Brain microvascular endothelial cell (primary cell): ENCODE measurements around the gene SMC2.

Experiments used
- DNase-seq: peaks from one replicate; pipeline ENCODE4 v3.0.0-alpha.2; 2020
- H3K27ac ChIP-seq: fragments of 250-450 bp; sonication (Bioruptor Pico); 2 replicates; pipeline ENCODE4 v1.5.1; 2020; ENCODE audit warnings: mild to moderate bottlenecking, moderate library complexity
- H3K27me3 ChIP-seq: fragments of 250-450 bp; sonication (Bioruptor Pico); replicated peaks from 2 replicates; pipeline ENCODE4 v1.5.1; 2020; ENCODE audit warnings: mild to moderate bottlenecking
- H3K36me3 ChIP-seq: fragments of 250-450 bp; sonication (Bioruptor Pico); replicated peaks from 2 replicates; pipeline ENCODE4 v1.5.1; 2020; ENCODE audit warnings: mild to moderate bottlenecking
- H3K4me3 ChIP-seq: 2 replicates; pipeline ENCODE4 v1.5.1; 2011; ENCODE audit warnings: low read depth, mild to moderate bottlenecking, control low read depth, low read length, moderate library complexity
- in situ Hi-C: cut with HindIII; loops from 2 replicates; pipeline ENCODE4 v1.10.0; 2017; ENCODE audit warnings: low sequenced_read_pairs, low pct_ligation_motif_present
- TF ChIP-seq, protein P1 (sequence below): IDR thresholded peaks from 2 replicates; pipeline ENCODE4 v1.5.1; 2011; ENCODE audit warnings: low read depth, mild to moderate bottlenecking, moderate library complexity, low read length, control low read depth, inconsistent platforms; ENCODE audit errors: missing control alignments

The SMC2 gene

GRCh38 chr9:104107799-104108198 is 13.7 kb downstream of the SMC2 start:
- no peaks in the 10 kb centered on the region for H3K27me3 ChIP-seq
- TF ChIP-seq, protein P1, sequence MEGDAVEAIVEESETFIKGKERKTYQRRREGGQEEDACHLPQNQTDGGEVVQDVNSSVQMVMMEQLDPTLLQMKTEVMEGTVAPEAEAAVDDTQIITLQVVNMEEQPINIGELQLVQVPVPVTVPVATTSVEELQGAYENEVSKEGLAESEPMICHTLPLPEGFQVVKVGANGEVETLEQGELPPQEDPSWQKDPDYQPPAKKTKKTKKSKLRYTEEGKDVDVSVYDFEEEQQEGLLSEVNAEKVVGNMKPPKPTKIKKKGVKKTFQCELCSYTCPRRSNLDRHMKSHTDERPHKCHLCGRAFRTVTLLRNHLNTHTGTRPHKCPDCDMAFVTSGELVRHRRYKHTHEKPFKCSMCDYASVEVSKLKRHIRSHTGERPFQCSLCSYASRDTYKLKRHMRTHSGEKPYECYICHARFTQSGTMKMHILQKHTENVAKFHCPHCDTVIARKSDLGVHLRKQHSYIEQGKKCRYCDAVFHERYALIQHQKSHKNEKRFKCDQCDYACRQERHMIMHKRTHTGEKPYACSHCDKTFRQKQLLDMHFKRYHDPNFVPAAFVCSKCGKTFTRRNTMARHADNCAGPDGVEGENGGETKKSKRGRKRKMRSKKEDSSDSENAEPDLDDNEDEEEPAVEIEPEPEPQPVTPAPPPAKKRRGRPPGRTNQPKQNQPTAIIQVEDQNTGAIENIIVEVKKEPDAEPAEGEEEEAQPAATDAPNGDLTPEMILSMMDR, result no peak
- no peak overlapping the region for H3K4me3 ChIP-seq
- H3K36me3 ChIP-seq, result peaks cover 4% of the 10 kb centered on the region
- no peak overlapping the region for H3K27ac ChIP-seq
- in situ Hi-C loops, result no loop called here
- no peak for DNase-seq

GRCh38 chr9:104108315-104108714 is 14.2 kb downstream of the SMC2 start:
- H3K36me3 ChIP-seq, result peaks cover 4% of the 10 kb centered on the region
- DNase-seq, result no peak
- in situ Hi-C loops, result no loop called here

DNA sequence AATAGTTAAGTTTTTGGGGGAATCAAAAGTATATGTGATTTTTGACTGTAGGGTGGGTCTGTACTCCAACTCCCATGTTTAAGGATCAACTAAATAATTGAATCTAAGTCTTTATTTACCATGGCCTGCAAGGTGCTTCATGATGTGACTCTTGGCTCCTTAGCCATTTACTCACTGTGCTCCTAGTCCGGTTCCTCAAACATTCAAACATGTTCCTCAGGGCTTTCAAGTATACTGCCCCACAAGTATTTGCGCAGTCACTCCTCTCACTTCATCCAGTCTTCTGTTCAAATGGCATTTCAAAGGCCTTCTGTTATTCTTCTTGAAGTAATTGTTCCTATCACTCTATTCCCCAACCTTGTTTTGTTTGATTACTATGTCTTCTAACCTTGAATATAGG is 16.4 kb downstream of the SMC2 start:
- H3K27me3 ChIP-seq, result no peaks in the 10 kb centered on the region
- no peak overlapping the region for H3K4me3 ChIP-seq
- no peak for DNase-seq
- TF ChIP-seq, protein P1, result no peak
- H3K27ac ChIP-seq, result no peak overlapping the region
- H3K36me3 ChIP-seq, result no peaks in the 10 kb centered on the region
- in situ Hi-C loops, result no loop called here

More at GRCh38 chr9:104108315-104108714, 14.2 kb downstream of the SMC2 start:
- no peak overlapping the region for H3K27ac ChIP-seq
- H3K4me3 ChIP-seq, result no peak overlapping the region
- TF ChIP-seq, protein P1, result no peak
- no peaks in the 10 kb centered on the region for H3K27me3 ChIP-seq

DNA sequence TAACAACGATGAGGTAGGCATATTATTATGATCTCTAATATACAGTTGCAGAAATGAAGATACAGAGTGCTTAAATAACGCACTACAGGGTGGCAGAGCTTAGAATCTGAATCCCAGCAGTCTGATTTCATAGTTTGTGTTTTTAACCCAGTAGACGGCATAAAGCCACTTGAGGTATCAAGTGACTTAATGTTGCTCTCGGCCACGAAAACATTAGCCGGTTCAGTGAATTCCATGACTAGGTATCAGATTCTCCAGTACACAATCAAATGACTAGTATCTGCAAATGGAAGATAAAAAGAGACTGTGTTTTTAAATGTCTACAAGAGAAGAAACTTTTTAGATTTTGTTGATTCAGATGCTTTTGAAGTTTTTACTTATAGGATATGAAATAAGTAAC is 24.8 kb downstream of the SMC2 start:
- H3K36me3 ChIP-seq, result no peaks in the 10 kb centered on the region
- no peaks in the 10 kb centered on the region for H3K27me3 ChIP-seq
- H3K4me3 ChIP-seq, result no peak overlapping the region
- no peak for DNase-seq
- TF ChIP-seq, protein P1, result no peak
- H3K27ac ChIP-seq, result no peak overlapping the region
- in situ Hi-C loops, result no loop called here

- Histone ChIP-seq H3K27ac (no peak overlapping the region), H3K36me3 (no peaks in the 10 kb centered on the region), H3K4me3 (no peak overlapping the region), H3K27me3 (no peaks in the 10 kb centered on the region)
- TF ChIP-seq, protein P1, result no peak
- no peak for DNase-seq
- in situ Hi-C loops, result no loop called here
Observed at GRCh38 chr9:104121022-104121421, 26.9 kb downstream of the SMC2 start.

GRCh38 chr9:104138243-104138868 is 44.2 kb downstream of the SMC2 start:
- TF ChIP-seq, protein P1, result no peak
- Histone ChIP-seq H3K4me3 (no peak overlapping the region), H3K27me3 (no peaks in the 10 kb centered on the region), H3K36me3 (no peaks in the 10 kb centered on the region), H3K27ac (no peak overlapping the region)
- DNase-seq, result no peak
- in situ Hi-C loops, result no loop called here
